RWPE2 (cell line): ENCODE results near the gene FAM3B.
"Not testable (repeated sequence)": the region's sequence is repeated elsewhere in the genome, so short reads cannot be mapped to it uniquely, and the experiment has no call there.

Source experiments
- ATAC-seq: fragments of 200-7000 bp; cut with Tn5 transposase; 3 replicates; pipeline ENCODE4 v1.9.1; 2021; ENCODE audit warnings: low read depth
- DNase-seq: peaks from one replicate; pipeline ENCODE4 v3.0.0-alpha.2; 2020; ENCODE audit warnings: low spot score
- H3K27ac ChIP-seq: fragments of 450-650 bp; 2 replicates; pipeline ENCODE4 v1.5.1; 2017; ENCODE audit warnings: mild to moderate bottlenecking; ENCODE audit not compliant: poor library complexity, severe bottlenecking
- H3K27me3 ChIP-seq: fragments of 250-450 bp; sonication (Bioruptor Pico); 2 replicates; pipeline ENCODE4 v1.5.1; 2021; ENCODE audit warnings: mild to moderate bottlenecking, moderate library complexity; ENCODE audit not compliant: insufficient read depth, poor library complexity, severe bottlenecking
- H3K36me3 ChIP-seq: fragments of 250-450 bp; sonication (Bioruptor Pico); 2 replicates; pipeline ENCODE4 v1.5.1; 2020; ENCODE audit warnings: low read depth, mild to moderate bottlenecking, moderate library complexity
- H3K4me1 ChIP-seq: fragments of 250-450 bp; sonication (Bioruptor Pico); 2 replicates; pipeline ENCODE4 v1.5.1; 2021; ENCODE audit warnings: mild to moderate bottlenecking, moderate library complexity; ENCODE audit not compliant: insufficient read depth, poor library complexity, severe bottlenecking
- H3K4me3 ChIP-seq: fragments of 250-450 bp; sonication (Bioruptor Pico); 2 replicates; pipeline ENCODE4 v1.5.1; 2021; ENCODE audit warnings: mild to moderate bottlenecking, moderate library complexity; ENCODE audit not compliant: severe bottlenecking
- H3K9me3 ChIP-seq: fragments of 250-450 bp; sonication (Bioruptor Pico); 2 replicates; pipeline ENCODE4 v1.5.1; 2021; ENCODE audit warnings: mild to moderate bottlenecking, moderate library complexity; ENCODE audit not compliant: severe bottlenecking
- TF ChIP-seq, protein P1 (sequence below): fragments of 450-650 bp; IDR thresholded peaks from one replicate; pipeline ENCODE4 v1.5.1; 2017; ENCODE audit warnings: mild to moderate bottlenecking, moderate library complexity; ENCODE audit not compliant: poor library complexity, severe bottlenecking

FAM3B gene

DNA sequence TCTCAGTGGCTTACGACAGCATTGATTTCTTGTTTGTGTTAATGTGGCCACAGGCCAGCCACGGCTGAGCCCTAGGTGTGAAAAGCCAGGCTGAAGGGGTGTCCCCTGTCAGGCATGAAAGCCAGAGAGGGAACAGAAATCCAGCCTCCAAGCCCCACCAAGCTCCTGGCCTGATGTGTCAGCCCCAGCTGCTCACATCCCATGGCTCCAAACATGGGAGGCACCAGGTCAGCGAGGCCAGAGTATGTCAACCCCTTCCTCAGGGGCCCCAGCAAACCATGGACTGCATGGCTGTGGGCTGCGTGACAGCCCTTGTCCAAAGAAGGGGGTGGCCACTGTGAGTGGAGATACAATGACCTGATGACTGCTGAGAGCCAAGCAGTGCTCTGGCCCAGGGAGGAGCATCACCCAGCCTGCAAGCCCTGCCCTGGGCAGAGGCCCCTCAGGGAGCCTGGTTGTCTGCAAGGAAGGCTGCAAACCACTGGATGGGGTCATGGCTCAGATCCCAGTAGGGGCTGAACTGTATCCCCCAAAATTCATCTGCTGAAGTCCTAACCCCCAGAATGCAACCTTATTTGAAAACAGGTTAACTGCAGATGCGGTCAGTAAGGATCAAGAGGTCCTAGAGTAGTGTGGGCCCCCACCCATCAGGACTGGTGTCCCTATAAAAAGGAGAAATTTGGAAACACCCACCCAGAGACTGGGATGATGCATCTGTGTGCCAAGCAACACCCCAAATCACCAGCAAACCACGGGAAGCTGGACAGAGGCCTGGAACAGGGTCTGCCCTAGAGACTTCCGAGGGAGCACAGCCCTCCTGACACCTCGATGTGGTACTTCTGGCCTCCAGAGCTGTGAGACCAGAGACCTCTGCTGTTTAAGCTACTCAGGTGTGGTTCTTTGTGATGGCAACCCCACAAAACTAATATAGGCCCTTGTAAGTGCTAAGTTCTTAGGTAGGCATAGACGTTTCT is 41.9 kb downstream of the FAM3B start:
- TF ChIP-seq, protein P1, sequence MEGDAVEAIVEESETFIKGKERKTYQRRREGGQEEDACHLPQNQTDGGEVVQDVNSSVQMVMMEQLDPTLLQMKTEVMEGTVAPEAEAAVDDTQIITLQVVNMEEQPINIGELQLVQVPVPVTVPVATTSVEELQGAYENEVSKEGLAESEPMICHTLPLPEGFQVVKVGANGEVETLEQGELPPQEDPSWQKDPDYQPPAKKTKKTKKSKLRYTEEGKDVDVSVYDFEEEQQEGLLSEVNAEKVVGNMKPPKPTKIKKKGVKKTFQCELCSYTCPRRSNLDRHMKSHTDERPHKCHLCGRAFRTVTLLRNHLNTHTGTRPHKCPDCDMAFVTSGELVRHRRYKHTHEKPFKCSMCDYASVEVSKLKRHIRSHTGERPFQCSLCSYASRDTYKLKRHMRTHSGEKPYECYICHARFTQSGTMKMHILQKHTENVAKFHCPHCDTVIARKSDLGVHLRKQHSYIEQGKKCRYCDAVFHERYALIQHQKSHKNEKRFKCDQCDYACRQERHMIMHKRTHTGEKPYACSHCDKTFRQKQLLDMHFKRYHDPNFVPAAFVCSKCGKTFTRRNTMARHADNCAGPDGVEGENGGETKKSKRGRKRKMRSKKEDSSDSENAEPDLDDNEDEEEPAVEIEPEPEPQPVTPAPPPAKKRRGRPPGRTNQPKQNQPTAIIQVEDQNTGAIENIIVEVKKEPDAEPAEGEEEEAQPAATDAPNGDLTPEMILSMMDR, result no peak
- no peak overlapping the region for H3K4me3 ChIP-seq
- ATAC-seq, result no peak
- no peaks in the 10 kb centered on the region for H3K27me3 ChIP-seq
- H3K9me3 ChIP-seq, result no peaks in the 10 kb centered on the region
- no peak for DNase-seq
- H3K36me3 ChIP-seq, result no peaks in the 10 kb centered on the region
- H3K4me1 ChIP-seq, result no peaks in the 10 kb centered on the region
- H3K27ac ChIP-seq, result no peak overlapping the region

DNA sequence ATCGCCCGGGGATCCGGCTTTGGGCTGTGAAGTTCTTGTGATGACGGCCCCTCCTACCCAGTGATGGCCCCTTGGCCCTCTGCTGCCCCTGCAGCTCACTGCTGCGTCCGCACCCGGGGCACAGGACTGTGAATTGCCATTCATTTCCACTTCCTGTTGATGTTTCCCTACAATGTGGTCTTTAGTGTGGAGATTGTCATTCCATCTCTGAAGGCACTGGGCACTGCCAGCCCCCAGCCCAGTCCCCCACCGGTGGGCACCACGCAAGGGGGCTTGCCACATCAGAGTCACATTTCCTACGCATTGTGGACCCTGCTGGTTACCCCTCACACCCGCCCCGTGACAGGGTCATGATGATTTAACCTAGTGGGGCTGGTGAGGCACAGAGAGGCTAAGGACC is 42.7 kb downstream of the FAM3B start:
- Histone ChIP-seq H3K36me3 (no peaks in the 10 kb centered on the region), H3K27ac (no peak overlapping the region), H3K4me3 (no peak overlapping the region), H3K4me1 (no peaks in the 10 kb centered on the region), H3K27me3 (no peaks in the 10 kb centered on the region), H3K9me3 (no peaks in the 10 kb centered on the region)
- ATAC-seq (no peak), DNase-seq (no peak)
- TF ChIP-seq, protein P1, result no peak

GRCh38 chr21:41359754-41360071 is 43.1 kb downstream of the FAM3B start:
- not testable (repeated sequence) for H3K4me1 ChIP-seq, ATAC-seq, DNase-seq, H3K27me3 ChIP-seq, H3K4me3 ChIP-seq, H3K27ac ChIP-seq, H3K36me3 ChIP-seq, H3K9me3 ChIP-seq

DNA sequence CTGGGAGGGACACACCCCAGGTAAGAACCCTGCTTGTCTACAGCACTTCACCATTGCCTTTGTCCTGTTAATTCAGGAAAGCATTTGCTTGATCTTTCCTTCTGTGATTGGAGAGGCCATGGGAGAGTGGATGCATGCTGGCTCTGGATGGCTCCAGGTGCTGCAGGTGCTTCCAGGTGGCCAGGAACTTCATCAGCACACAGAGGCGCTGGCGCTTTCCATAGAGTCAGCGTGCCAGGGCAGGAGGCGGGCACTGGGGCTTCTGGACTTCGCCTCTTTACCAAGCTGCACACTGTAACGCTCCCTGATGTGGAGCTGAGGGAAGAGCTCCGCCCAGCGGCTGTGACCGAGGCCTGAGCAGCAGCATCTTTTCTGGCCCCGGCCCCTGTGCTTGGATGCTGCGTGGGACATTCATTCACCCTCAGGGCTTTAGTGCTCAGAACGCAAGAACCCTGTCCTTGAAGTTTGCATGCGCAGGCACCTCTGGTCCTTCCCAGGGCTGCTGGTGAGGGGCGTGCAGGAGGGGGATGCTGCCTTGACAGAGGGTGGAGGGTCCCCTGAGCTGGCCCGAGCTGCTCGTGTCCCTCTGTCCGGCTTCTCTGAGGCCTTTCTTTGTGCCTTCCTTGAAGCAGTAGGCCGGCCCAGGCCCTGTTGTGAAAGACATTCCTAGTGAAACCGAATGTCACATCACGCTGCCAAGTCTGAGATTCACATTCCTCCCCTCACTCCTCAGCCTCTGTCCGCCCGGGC is 43.6 kb downstream of the FAM3B start:
- TF ChIP-seq, protein P1, result no peak
- Histone ChIP-seq H3K27me3 (no peaks in the 10 kb centered on the region), H3K27ac (no peak overlapping the region), H3K4me3 (no peak overlapping the region), H3K4me1 (no peaks in the 10 kb centered on the region), H3K9me3 (no peaks in the 10 kb centered on the region), H3K36me3 (no peaks in the 10 kb centered on the region)
- ATAC-seq (no peak), DNase-seq (no peak)

DNA sequence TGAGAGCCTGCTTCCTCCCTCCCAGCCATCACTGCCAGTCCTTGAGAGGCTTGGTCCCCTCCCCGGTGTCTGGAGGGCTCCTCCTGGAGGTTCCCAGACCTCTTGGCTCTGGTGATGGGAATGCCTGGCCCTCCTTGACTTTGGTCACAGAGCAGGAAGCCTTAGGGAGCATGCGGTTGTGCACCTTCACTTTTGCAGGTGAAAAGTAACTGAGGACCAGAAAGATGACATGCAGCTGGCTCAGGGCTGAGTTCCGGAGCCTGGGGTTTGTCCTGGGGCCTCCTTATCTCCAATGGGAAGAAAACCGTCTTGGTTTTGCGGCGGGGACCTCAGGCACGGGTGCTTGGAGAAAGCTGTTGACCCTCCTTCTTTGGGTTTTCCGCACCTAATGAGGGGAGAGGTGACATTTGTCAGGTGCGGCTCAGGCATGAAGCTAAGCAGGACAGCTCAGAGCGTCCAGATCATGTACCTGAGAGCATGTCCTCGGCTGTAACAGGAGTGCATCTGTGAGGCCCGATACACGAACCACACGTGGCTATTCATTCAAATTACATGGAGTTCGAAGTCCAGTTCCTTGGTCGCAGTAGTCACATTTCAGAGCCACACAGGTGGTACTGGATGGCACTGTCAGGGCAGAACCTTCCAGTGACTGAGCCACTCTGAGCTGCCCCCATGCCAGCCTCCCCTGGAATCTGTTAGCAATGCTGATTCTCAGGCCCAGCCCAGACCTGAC is 44.6 kb downstream of the FAM3B start:
- Histone ChIP-seq H3K36me3 (no peaks in the 10 kb centered on the region), H3K9me3 (no peaks in the 10 kb centered on the region), H3K27me3 (no peaks in the 10 kb centered on the region), H3K4me1 (no peaks in the 10 kb centered on the region), H3K27ac (no peak overlapping the region), H3K4me3 (no peak overlapping the region)
- TF ChIP-seq, protein P1, result no peak
- no peak for ATAC-seq
- DNase-seq, result no peak
